H1 (cell line): Measurements from ENCODE around the gene HOXC13. TPM values are rescaled to one million over a fixed set of nuclear protein-coding genes. Genes with fewer than 3 reads are reported as not detected.

Experiments
- CREB1 ChIP-seq: IDR thresholded peaks from 2 replicates; pipeline ENCODE4 v1.6.1; 2012; ENCODE audit warnings: inconsistent platforms
- MAFK ChIP-seq: IDR thresholded peaks from 2 replicates; pipeline ENCODE4 v1.6.1; 2012; ENCODE audit warnings: low read depth, mild to moderate bottlenecking, improper control_type of control experiment, low read length
- RAD21 ChIP-seq, 2 experiments: IDR thresholded peaks in 1 of 2; conservative IDR thresholded peaks in 1 of 2; 2 replicates each; pipeline ENCODE4 v1.6.1; 2011; ENCODE audit warnings: low read depth in 2 of 2, low read length in 2 of 2, improper control_type of control experiment in 1 of 2, inconsistent platforms in 1 of 2, mild to moderate bottlenecking in 1 of 2, moderate library complexity in 1 of 2
- RNF2 ChIP-seq: fragments of 200-900, 300-1000 bp; sonication (generic); IDR thresholded peaks from 2 replicates; pipeline ENCODE4 v1.7.1; 2016; ENCODE audit warnings: borderline replicate concordance, low read depth, mild to moderate bottlenecking, antibody characterized with exemption, low read length; ENCODE audit not compliant: poor library complexity, severe bottlenecking; ENCODE audit errors: missing control alignments
- polyA plus RNA-seq, 7 experiments: library from polyadenylated mRNA; depleted of rRNA in 3 of 7; stranded (reverse) in 5 of 7; unstranded in 2 of 7; fragments of >200 nt in 5 of 7; fragments of 200-250 nt in 2 of 7; gene quantifications; 1 replicate in 5 of 7; 2 replicates in 1 of 7; 4 replicates in 1 of 7; pipeline versions ENCODE4 v1.2.1 to v1.2.3, GENCODE V29; 2011 to 2013; ENCODE audit warnings: missing spikeins in 2 of 7, mixed read lengths in 2 of 7
- total RNA-seq: library from RNA; stranded (reverse); fragmentation: NEBNext Ultra II Directional; extraction: Animal tissue kit (Norgen Biotek cat#: 25700); gene quantifications from 2 replicates; pipeline ENCODE4 v1.2.1, GENCODE V29; 2021

Gene HOXC13
- total and polyA plus RNA-seq, 2 of the 8 experiments (the other 6 are each of a cell fraction or from before 2014, with no cell fraction given), result 0.02 TPM; not detected in 1

DNA sequence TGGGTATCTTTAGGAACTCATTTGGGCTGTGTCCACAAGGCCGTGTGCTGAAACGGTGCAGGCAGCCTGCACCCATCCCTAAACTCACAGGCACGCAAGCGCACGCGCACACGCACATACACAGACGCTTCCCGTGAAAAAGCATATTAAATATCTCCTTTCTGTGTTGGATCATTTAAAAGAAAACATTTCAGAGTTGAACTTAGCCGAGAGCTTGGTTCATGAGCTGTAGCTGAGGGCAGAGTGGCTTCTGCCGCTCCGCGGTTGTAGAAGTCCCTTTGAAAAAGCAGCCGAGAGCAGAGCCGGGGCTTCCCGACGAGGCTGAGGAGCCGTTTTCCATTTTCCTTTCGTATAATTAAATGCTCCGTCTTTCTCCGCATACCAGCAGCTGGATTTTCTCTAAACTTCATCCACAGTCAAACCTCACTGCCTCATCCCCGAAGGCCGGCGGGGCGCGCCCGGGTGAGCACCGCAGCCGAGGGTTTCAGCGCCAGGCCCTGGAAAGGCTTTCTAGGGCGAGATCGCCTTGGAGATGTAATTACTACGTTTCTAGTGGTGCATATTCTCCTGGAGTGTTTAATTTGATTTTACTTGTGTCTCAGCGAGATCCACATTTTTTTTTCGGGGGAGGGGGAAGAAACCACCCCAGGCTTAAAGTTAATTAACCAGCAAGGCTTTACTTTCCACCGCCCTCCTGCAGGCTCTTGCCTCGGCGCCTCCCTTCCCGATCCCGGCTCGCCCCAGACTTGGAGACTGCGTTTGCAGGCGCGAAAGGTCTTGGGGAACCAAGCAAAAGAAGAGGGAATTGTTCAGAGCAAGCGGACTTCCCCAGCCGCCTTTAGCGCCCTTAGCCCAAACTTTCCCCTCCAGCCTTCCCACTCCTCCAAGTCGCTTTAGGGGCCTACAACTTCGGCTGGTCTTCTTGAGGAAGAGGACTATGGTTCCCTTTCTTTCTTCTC is 3.0 kb upstream of the HOXC13 start (continued):
- TF ChIP-seq RNF2, result peak; percentile 89
- no peak for TF ChIP-seq CREB1
- TF ChIP-seq RAD21 (IDR thresholded peaks at IDR 0.05 in 1 of 2, conservative IDR thresholded peaks at IDR 0.05 in 1 of 2; ENCODE audit: low read depth in 2 of 2, low read length in 2 of 2), result no peak
- TF ChIP-seq MAFK, result no peak
